K562 (cell line): Measurements from ENCODE around the gene TOM1L1. TPM values are rescaled to one million over a fixed set of nuclear protein-coding genes. Genes with fewer than 3 reads are reported as not detected.

Experiments
- ATAC-seq: fragments of 200-7000 bp; cut with Tn5 transposase; 3 replicates; pipeline ENCODE4 v1.9.1; 2020; ENCODE audit warnings: moderate library complexity
- BruUV-seq: library from RNA; stranded (reverse); fragments of 400-500 nt; replicated peaks from 2 replicates; lab custom pipeline; 2021; lab: Mats Ljungman, UMichigan
- CTCF ChIA-PET: fragments of 300-600 bp; formaldehyde crosslinking; extraction: SDS; loops from one replicate; lab custom pipeline; 2021; ENCODE audit warnings: low intra/inter-chr PET ratio; lab: Yijun Ruan, JAX
- POLR2A ChIA-PET: fragments of 300-600, 350-650 bp; sonication (Branson Sonifier 250); formaldehyde crosslinking; extraction: SDS; loops from one replicate; lab custom pipeline; 2021; ENCODE audit warnings: antibody characterized with exemption, inconsistent platforms; lab: Yijun Ruan, JAX
- DNase-seq, 4 experiments: peaks; one replicate each; pipeline versions ENCODE4 v3.0.0 to v3.0.0-alpha.2; 2011 to 2018; ENCODE audit warnings: low spot score in 3 of 4, mixed read lengths in 3 of 4; ENCODE audit errors: extremely low read depth in 1 of 4
- FAIRE-seq: peaks from 2 replicates; lab custom pipeline; 2011; peaks lifted over from hg19 to GRCh38; lab: Jason Lieb, UNC
- H2AFZ ChIP-seq: 2 replicates; pipeline ENCODE4 v1.6.0; 2011; ENCODE audit warnings: low read depth, low read length, control low read depth, inconsistent platforms
- H3K27ac ChIP-seq: fragments of 200-600 bp; 3 replicates; pipeline ENCODE4 v1.8.0; 2011; ENCODE audit warnings: low read depth, mild to moderate bottlenecking, control low read depth, inconsistent platforms, low read length, moderate library complexity, mixed read lengths; ENCODE audit errors: extremely low read depth
- H3K27me3 ChIP-seq, 2 experiments: fragments of 300-600 bp in 1 of 2; 2 replicates in 1 of 2; 3 replicates in 1 of 2; pipeline versions ENCODE4 v1.6.0 to v1.8.0; 2011; ENCODE audit warnings: inconsistent platforms in 2 of 2, low read length in 2 of 2, mild to moderate bottlenecking in 1 of 2, mixed read lengths in 1 of 2, moderate library complexity in 1 of 2; ENCODE audit not compliant: control insufficient read depth in 2 of 2, insufficient read depth in 2 of 2
- H3K36me3 ChIP-seq: fragments of 300-600 bp; 3 replicates; pipeline ENCODE4 v1.8.0; 2011; ENCODE audit warnings: mild to moderate bottlenecking, low read length, inconsistent platforms; ENCODE audit not compliant: control insufficient read depth, insufficient read depth
- H3K4me1 ChIP-seq, 2 experiments: fragments of 200-600 bp in 1 of 2; replicated peaks in 1 of 2; 2 replicates in 1 of 2; 3 replicates in 1 of 2; pipeline versions ENCODE4 v1.5.1 to v1.8.0; 2011; ENCODE audit warnings: inconsistent platforms in 2 of 2, low read length in 2 of 2, mild to moderate bottlenecking in 1 of 2, mixed read lengths in 1 of 2, moderate library complexity in 1 of 2; ENCODE audit not compliant: control insufficient read depth in 2 of 2, insufficient read depth in 2 of 2
- H3K4me2 ChIP-seq: 2 replicates; pipeline ENCODE4 v1.6.1; 2011; ENCODE audit warnings: low read length, control low read depth, inconsistent platforms, mixed read lengths; ENCODE audit not compliant: insufficient read depth
- H3K4me3 ChIP-seq: fragments of 200-600 bp; sonication (generic), shearing (Covaris generic); 2 replicates; pipeline ENCODE4 v1.5.1; 2016; ENCODE audit warnings: control low read depth, inconsistent platforms
- H3K79me2 ChIP-seq: fragments of 200-600 bp; 3 replicates; pipeline ENCODE4 v1.8.0; 2011; ENCODE audit warnings: low read length, inconsistent platforms; ENCODE audit not compliant: control insufficient read depth, insufficient read depth
- H3K9ac ChIP-seq, 2 experiments: 2 replicates each; pipeline versions ENCODE4 v1.6.0 to v1.6.1; 2011; ENCODE audit warnings: low read depth in 2 of 2, low read length in 2 of 2, control low read depth in 1 of 2, inconsistent platforms in 1 of 2, mild to moderate bottlenecking in 1 of 2, mixed read lengths in 1 of 2; ENCODE audit not compliant: insufficient read depth in 1 of 2
- H3K9me1 ChIP-seq: one replicate; pipeline ENCODE4 v1.6.0; 2011; ENCODE audit warnings: inconsistent platforms, mild to moderate bottlenecking, low read length, moderate library complexity; ENCODE audit not compliant: control insufficient read depth, insufficient read depth
- H3K9me3 ChIP-seq: replicated peaks from 2 replicates; pipeline ENCODE4 v1.5.1; 2011; ENCODE audit warnings: low read depth, low read length, inconsistent platforms; ENCODE audit not compliant: control insufficient read depth, insufficient read depth
- H4K20me1 ChIP-seq: replicated peaks from 2 replicates; pipeline ENCODE4 v1.6.1; 2011; ENCODE audit warnings: low read length, inconsistent platforms, mixed read lengths; ENCODE audit not compliant: control insufficient read depth, insufficient read depth
- BCL6 ChIP-seq: fragments of 250-450 bp; sonication (Bioruptor Pico); IDR thresholded peaks from 2 replicates; pipeline ENCODE4 v1.4.0; 2020
- CREB1 ChIP-seq, 2 experiments: sonication (generic) in 1 of 2; formaldehyde crosslinking in 1 of 2; IDR thresholded peaks; 2 replicates each; pipeline versions ENCODE4 v1.6.1 to v1.8.0; 2012 to 2022; ENCODE audit warnings: inconsistent platforms in 1 of 2, mild to moderate bottlenecking in 1 of 2, missing genetic modification reagents in 1 of 2, moderate library complexity in 1 of 2
- CSDE1 ChIP-seq, 2 experiments: fragments of 450-650 bp; IDR thresholded peaks; 2 replicates each; pipeline ENCODE4 v1.6.1; 2016; ENCODE audit warnings: mild to moderate bottlenecking in 1 of 2
- EGR1 ChIP-seq: fragments of 450-650 bp; conservative IDR thresholded peaks from 2 replicates; pipeline ENCODE4 v1.6.1; 2017; ENCODE audit warnings: mild to moderate bottlenecking
- EP400 ChIP-seq: fragments of 450-650 bp; IDR thresholded peaks from 2 replicates; pipeline ENCODE4 v1.6.1; 2017; ENCODE audit warnings: antibody characterized with exemption, mild to moderate bottlenecking, moderate library complexity
- FOXA1 ChIP-seq: fragments of 450-650 bp; IDR thresholded peaks from 2 replicates; pipeline ENCODE4 v1.6.1; 2016; ENCODE audit warnings: mild to moderate bottlenecking, borderline replicate concordance
- HMGXB4 ChIP-seq: sonication (generic); formaldehyde crosslinking; IDR thresholded peaks from 2 replicates; pipeline ENCODE4 v1.8.1; 2023; ENCODE audit warnings: mild to moderate bottlenecking, missing genetic modification reagents
- MNT ChIP-seq, 2 experiments: fragments of 450-650 bp; conservative IDR thresholded peaks; 2 replicates each; pipeline ENCODE4 v1.6.1; 2017; ENCODE audit warnings: mild to moderate bottlenecking in 2 of 2, moderate library complexity in 2 of 2
- NR2F6 ChIP-seq: fragments of 450-650 bp; formaldehyde crosslinking; IDR thresholded peaks from 2 replicates; pipeline ENCODE4 v1.4.0; 2020; ENCODE audit warnings: mild to moderate bottlenecking
- POLR2H ChIP-seq: IDR thresholded peaks from 2 replicates; pipeline ENCODE4 v1.6.1; 2016; ENCODE audit warnings: missing genetic modification characterization, low read depth, mild to moderate bottlenecking, control low read depth, missing compliant biosample characterization, moderate library complexity
- SMAD3 ChIP-seq: fragments of 450-650 bp; formaldehyde crosslinking; conservative IDR thresholded peaks from 2 replicates; pipeline ENCODE4 v1.4.0; 2020; ENCODE audit warnings: mild to moderate bottlenecking
- SNRNP70 ChIP-seq: fragments of 200-400 bp; formaldehyde crosslinking; optimal IDR thresholded peaks from 2 replicates; pipeline ENCODE3; 2017; ENCODE audit warnings: low read depth, low read length
- SRF ChIP-seq, 2 experiments: fragments of 250-450, 450-650 bp in 1 of 2; sonication (Bioruptor Pico) in 1 of 2; sonication (generic) in 1 of 2; formaldehyde crosslinking; IDR thresholded peaks; 2 replicates each; pipeline versions ENCODE4 v1.5.0 to v1.5.1; 2020 to 2022; ENCODE audit warnings: mild to moderate bottlenecking in 1 of 2, missing genetic modification reagents in 1 of 2
- TSHZ1 ChIP-seq: fragments of 250-450 bp; sonication (Bioruptor Pico); IDR thresholded peaks from 2 replicates; pipeline ENCODE4 v1.4.0; 2020; ENCODE audit warnings: mild to moderate bottlenecking, moderate library complexity
- XRCC4 ChIP-seq: IDR thresholded peaks from one replicate; pipeline ENCODE4 v1.6.1; 2011; ENCODE audit not compliant: insufficient read depth, insufficient read length; ENCODE audit errors: extremely low read depth
- ZNF586 ChIP-seq: fragments of 450-650 bp; formaldehyde crosslinking; conservative IDR thresholded peaks from 2 replicates; pipeline ENCODE4 v1.4.0; 2020; ENCODE audit warnings: mild to moderate bottlenecking, moderate library complexity
- WGBS: fragments of 100-300 bp; shearing (Covaris generic); methylation state at CpG from one replicate; pipeline ENCODE4 v1.1.6; 2016; ENCODE audit warnings: low coverage, mixed read lengths; ENCODE audit not compliant: insufficient coverage; ENCODE audit errors: missing lambda C conversion rate; 5-methylcytosine and 5-hydroxymethylcytosine counted together
- in situ Hi-C: fragments of 300-500 bp; cut with MboI; formaldehyde crosslinking; loops from 4 replicates; pipeline ENCODE4 v1.15.0; 2018; ENCODE audit warnings: inconsistent platforms, mixed read lengths
- intact Hi-C: fragments of 100-400 bp; cut with micrococcal nuclease; formaldehyde crosslinking; loops from 2 replicates; pipeline ENCODE4 v1.14.2; 2022
- polyA plus RNA-seq, 8 experiments: library from polyadenylated mRNA; depleted of rRNA in 4 of 8; stranded (reverse) in 5 of 8; unstranded in 3 of 8; fragments of >200 nt; fragmentation: Nextera tagmentation in 2 of 8; fragmentation: Illumina TruSeq in 1 of 8; extraction: Ambion mirVana in 2 of 8; extraction: Trizol in 1 of 8; gene quantifications; 2 replicates each; pipeline versions ENCODE4 v1.2.1 to v1.2.3, GENCODE V29; 2011 to 2014; ENCODE audit warnings: inconsistent platforms in 1 of 8, missing spikeins in 1 of 8
- total RNA-seq, 7 experiments: library from RNA; depleted of rRNA in 6 of 7; stranded (reverse); fragments of >200 nt in 6 of 7; fragmentation: Illumina TruSeq in 2 of 7; extraction: Trizol in 2 of 7; gene quantifications; 2 replicates each; pipeline versions ENCODE4 v1.2.1 to v1.2.3, GENCODE V29; 2011 to 2021; ENCODE audit warnings: low replicate concordance in 1 of 7

TOM1L1 gene
- total and polyA plus RNA-seq, 9 of the 15 experiments (the other 6 are each of a cell fraction or from before 2014, with no cell fraction given) = 21.3 to 74.3 (median 31.0) TPM

- no TSS peak for BruUV-seq
- in situ Hi-C loops = no loop called here
- TF ChIP-seq SMAD3 (no peak), CREB1 (IDR thresholded peaks at IDR 0.05) (no peak), CREB1 (CRISPR knock-in tag; IDR thresholded peaks at IDR 0.05) (no peak), POLR2H (tag) (no peak), MNT (conservative IDR thresholded peaks at IDR 0.05) (no peak), SRF (CRISPR knock-in tag; IDR thresholded peaks at IDR 0.05) (no peak), XRCC4 (no peak), TSHZ1 (no peak), NR2F6 (CRISPR knock-in tag) (no peak), FOXA1 (no peak), HMGXB4 (CRISPR knock-in tag) (no peak), ZNF586 (no peak), CSDE1 (IDR thresholded peaks at IDR 0.05) (no peak), EGR1 (no peak), EP400 (no peak), SNRNP70 (no peak), BCL6 (CRISPR knock-in tag) (no peak)
Measured at GRCh38 chr17:54876656-54877195, 23.9 kb upstream of the TOM1L1 start.

More at GRCh38 chr17:54876656-54877195, 23.9 kb upstream of the TOM1L1 start:
- no peak overlapping the region for H3K4me3 ChIP-seq
- H3K36me3 ChIP-seq = no peaks in the 10 kb centered on the region
- no peak overlapping the region for H2AFZ ChIP-seq
- no peak for FAIRE-seq
- H3K27ac ChIP-seq = no peak overlapping the region
- POLR2A ChIA-PET = no interaction called here
- H3K27me3 ChIP-seq = no peaks in the 10 kb centered on the region
- WGBS = 57% methylated on average over 6 of the region's 6 CpGs
- intact Hi-C loops = no loop called here
- H3K9me3 ChIP-seq = no peaks in the 10 kb centered on the region
- ATAC-seq = no peak
- H3K9ac ChIP-seq = no peak overlapping the region
- H3K79me2 ChIP-seq = no peaks in the 10 kb centered on the region
- H4K20me1 ChIP-seq = no peaks in the 10 kb centered on the region
- DNase-seq = no peak
- no peaks in the 10 kb centered on the region for H3K4me1 ChIP-seq
- H3K9me1 ChIP-seq = no peaks in the 10 kb centered on the region
- CTCF ChIA-PET = no interaction called here
- no peak overlapping the region for H3K4me2 ChIP-seq
